WTC11 (cell line): ENCODE results near the gene MRS2. TPM values are rescaled to one million over a fixed set of nuclear protein-coding genes. Genes with fewer than 3 reads are reported as not detected.

Experiments
- ATAC-seq: fragments of 200-7000 bp; cut with Tn5 transposase; 2 replicates; pipeline ENCODE4 v1.10.0; 2021; ENCODE audit warnings: mild to moderate bottlenecking, moderate library complexity
- CTCF ChIA-PET: fragments of 300-600 bp; sonication (Branson Sonifier 250); formaldehyde crosslinking; loops from one replicate; lab custom pipeline; 2021; ENCODE audit warnings: antibody characterized with exemption; lab: Charles Lee
- POLR2A ChIA-PET: fragments of 350-600 bp; sonication (Branson Sonifier 250); formaldehyde crosslinking; loops from one replicate; lab custom pipeline; 2021; ENCODE audit warnings: antibody characterized with exemption; lab: Charles Lee
- DNase-seq: peaks from one replicate; pipeline ENCODE4 v3.0.0; 2021; ENCODE audit warnings: low spot score
- H3K27ac Mint-ChIP-seq: 2 replicates; pipeline ENCODE4 v1.8.0; 2021; ENCODE audit warnings: mixed read lengths
- H3K27me3 Mint-ChIP-seq: 2 replicates; pipeline ENCODE4 v1.8.0; 2021; ENCODE audit warnings: low read depth, mild to moderate bottlenecking, moderate library complexity, mixed read lengths
- H3K36me3 Mint-ChIP-seq: 2 replicates; pipeline ENCODE4 v1.8.0; 2021; ENCODE audit warnings: mixed read lengths
- H3K4me1 Mint-ChIP-seq: 2 replicates; pipeline ENCODE4 v1.8.0; 2022; ENCODE audit warnings: mixed read lengths
- H3K4me3 Mint-ChIP-seq: 2 replicates; pipeline ENCODE4 v1.8.0; 2021; ENCODE audit warnings: mild to moderate bottlenecking, moderate library complexity, mixed read lengths
- H3K9me3 Mint-ChIP-seq: 2 replicates; pipeline ENCODE4 v1.8.0; 2021; ENCODE audit warnings: mixed read lengths
- ATF1 ChIP-seq: sonication (generic); formaldehyde crosslinking; IDR thresholded peaks from 2 replicates; pipeline ENCODE4 v1.8.1; 2023; ENCODE audit warnings: mild to moderate bottlenecking, moderate library complexity, missing genetic modification reagents
- ATF3 ChIP-seq: sonication (generic); formaldehyde crosslinking; conservative IDR thresholded peaks from 2 replicates; pipeline ENCODE4 v1.8.1; 2022; ENCODE audit warnings: mild to moderate bottlenecking, missing genetic modification reagents
- CDX4 ChIP-seq: fragments of 250-450 bp; sonication (Bioruptor Pico); IDR thresholded peaks from 2 replicates; pipeline ENCODE4 v1.9.0; 2021; ENCODE audit warnings: moderate library complexity, mild to moderate bottlenecking, inconsistent platforms, borderline replicate concordance
- ERG ChIP-seq: fragments of 250-450 bp; sonication (Bioruptor Pico); IDR thresholded peaks from 2 replicates; pipeline ENCODE4 v1.8.0; 2021; ENCODE audit warnings: mild to moderate bottlenecking
- FOXP1 ChIP-seq: sonication (generic); formaldehyde crosslinking; IDR thresholded peaks from 2 replicates; pipeline ENCODE4 v1.8.0; 2022; ENCODE audit warnings: missing genetic modification reagents, mild to moderate bottlenecking, moderate library complexity, borderline replicate concordance
- HMGXB4 ChIP-seq: sonication (generic); formaldehyde crosslinking; IDR thresholded peaks from 2 replicates; pipeline ENCODE4 v1.8.1; 2023; ENCODE audit warnings: mild to moderate bottlenecking, moderate library complexity, missing genetic modification reagents
- IRF1 ChIP-seq: sonication (generic); formaldehyde crosslinking; IDR thresholded peaks from 2 replicates; pipeline ENCODE4 v1.8.0; 2023; ENCODE audit warnings: missing genetic modification reagents
- NFATC4 ChIP-seq: fragments of 250-450 bp; sonication (Bioruptor Pico); IDR thresholded peaks from 2 replicates; pipeline ENCODE4 v1.9.0; 2021; ENCODE audit warnings: mild to moderate bottlenecking
- NFE2L1 ChIP-seq: sonication (generic); formaldehyde crosslinking; IDR thresholded peaks from 2 replicates; pipeline ENCODE4 v1.8.1; 2023; ENCODE audit warnings: missing genetic modification reagents
- PRRX2 ChIP-seq: fragments of 250-450 bp; sonication (Bioruptor Pico); IDR thresholded peaks from 2 replicates; pipeline ENCODE4 v1.8.0; 2021; ENCODE audit warnings: mild to moderate bottlenecking
- SMAD3 ChIP-seq: sonication (generic); formaldehyde crosslinking; IDR thresholded peaks from 2 replicates; pipeline ENCODE4 v1.8.0; 2022; ENCODE audit warnings: missing genetic modification reagents, mild to moderate bottlenecking, borderline replicate concordance
- TEAD4 ChIP-seq: sonication (generic); formaldehyde crosslinking; IDR thresholded peaks from 2 replicates; pipeline ENCODE4 v1.8.0; 2022; ENCODE audit warnings: mild to moderate bottlenecking, missing genetic modification reagents
- ZNF138 ChIP-seq: sonication (generic); formaldehyde crosslinking; conservative IDR thresholded peaks from 2 replicates; pipeline ENCODE4 v1.8.1; 2022; ENCODE audit warnings: mild to moderate bottlenecking, moderate library complexity, missing genetic modification reagents
- ZNF396 ChIP-seq: fragments of 250-450 bp; sonication (Bioruptor Pico); IDR thresholded peaks from 2 replicates; pipeline ENCODE4 v1.8.0; 2021; ENCODE audit warnings: mild to moderate bottlenecking, moderate library complexity, borderline replicate concordance
- ZNF532 ChIP-seq: fragments of 250-450 bp; sonication (Bioruptor Pico); IDR thresholded peaks from 2 replicates; pipeline ENCODE4 v1.9.0; 2021; ENCODE audit warnings: mild to moderate bottlenecking, borderline replicate concordance
- total RNA-seq: library from RNA; stranded (reverse); gene quantifications from 3 replicates; pipeline ENCODE4 v1.2.3, GENCODE V29; 2021

Gene MRS2
- total RNA-seq, 1 experiment from 2014 or later = 91.6 TPM

- DNase-seq (no peak), ATAC-seq (no peak)
- no peaks in the 10 kb centered on the region for H3K9me3 Mint-ChIP-seq
- H3K4me1 Mint-ChIP-seq = peaks cover 20% of the 10 kb centered on the region
- TF ChIP-seq SMAD3 (CRISPR knock-in tag) = no peak
- no peak for TF ChIP-seq ZNF138 (CRISPR knock-in tag)
- TF ChIP-seq PRRX2 (CRISPR knock-in tag) = no peak
- no peak for TF ChIP-seq ZNF532 (CRISPR knock-in tag)
- no peak for TF ChIP-seq NFATC4
- POLR2A ChIA-PET = no interaction called here
- no peak overlapping the region for H3K4me3 Mint-ChIP-seq
- CTCF ChIA-PET = no interaction called here
- H3K27me3 Mint-ChIP-seq = peaks cover 39% of the 10 kb centered on the region
- no peak overlapping the region for H3K27ac Mint-ChIP-seq
- no peaks in the 10 kb centered on the region for H3K36me3 Mint-ChIP-seq
Measured at GRCh38 chr6:24355393-24355792, 47.3 kb upstream of the MRS2 start.

GRCh38 chr6:24356310-24356973 lies 46.3 kb upstream of the MRS2 start:
- CTCF ChIA-PET = interaction anchor here (0.9 to 1.8 kb wide), 4 partner anchors 10 to 73 kb away, joined by 3 to 6 read pairs (median 4); no protein-coding TSS in a partner anchor

More at GRCh38 chr6:24356310-24356973, 46.3 kb upstream of the MRS2 start:
- DNase-seq = no peak
- no peak overlapping the region for H3K27ac Mint-ChIP-seq
- POLR2A ChIA-PET = no interaction called here
- no peaks in the 10 kb centered on the region for H3K36me3 Mint-ChIP-seq
- H3K4me3 Mint-ChIP-seq = peak overlapping the region; percentile 34
- TF ChIP-seq ZNF396 (no peak), IRF1 (CRISPR knock-in tag) (no peak), TEAD4 (CRISPR knock-in tag) (no peak), FOXP1 (CRISPR knock-in tag) (no peak), CDX4 (CRISPR knock-in tag) (no peak), HMGXB4 (CRISPR knock-in tag) (no peak), NFE2L1 (no peak), ATF3 (CRISPR knock-in tag) (no peak), ERG (CRISPR knock-in tag) (no peak), ATF1 (CRISPR knock-in tag) (no peak)
- TF ChIP-seq, all 79 proteins: peak for 0
- Mint-ChIP-seq H3K4me1 (peaks cover 19% of the 10 kb centered on the region), H3K9me3 (no peaks in the 10 kb centered on the region), H3K27me3 (peaks cover 44% of the 10 kb centered on the region)
- no peak for ATAC-seq
